ENCODE results near the gene ELAVL1. TPM values are rescaled to one million over a fixed set of nuclear protein-coding genes. Genes with fewer than 3 reads are reported as not detected.

ELAVL1 gene
- total and polyA plus RNA-seq, 8 donors, result 6.6 to 38.4 (median 26.2) TPM

- H3K36me3 ChIP-seq, result peaks cover 0 to 3% (median under 1%) of the 10 kb centered on the region in 3 donors
- peaks cover 3 to 14% (median 5%) of the 10 kb centered on the region in 3 donors for H3K4me1 ChIP-seq
- no peaks in the 10 kb centered on the region for H3K27me3 ChIP-seq
- H3K9me3 ChIP-seq, result no peaks in the 10 kb centered on the region
- WGBS, 2 donors, result 0 to 2% methylated on average over 33 of the region's 33 CpGs
- peak overlapping the region; percentile 96 to 99 (median 98) for H3K27ac ChIP-seq
- DNase-seq (no peak), ATAC-seq (peak in 3 of 4 donors; percentile 13 to 20 (median 19)), FAIRE-seq (no peak)
- peak overlapping the region; percentile 60 to 99 (median 86) for H3K4me3 ChIP-seq
- TF ChIP-seq, protein P1, sequence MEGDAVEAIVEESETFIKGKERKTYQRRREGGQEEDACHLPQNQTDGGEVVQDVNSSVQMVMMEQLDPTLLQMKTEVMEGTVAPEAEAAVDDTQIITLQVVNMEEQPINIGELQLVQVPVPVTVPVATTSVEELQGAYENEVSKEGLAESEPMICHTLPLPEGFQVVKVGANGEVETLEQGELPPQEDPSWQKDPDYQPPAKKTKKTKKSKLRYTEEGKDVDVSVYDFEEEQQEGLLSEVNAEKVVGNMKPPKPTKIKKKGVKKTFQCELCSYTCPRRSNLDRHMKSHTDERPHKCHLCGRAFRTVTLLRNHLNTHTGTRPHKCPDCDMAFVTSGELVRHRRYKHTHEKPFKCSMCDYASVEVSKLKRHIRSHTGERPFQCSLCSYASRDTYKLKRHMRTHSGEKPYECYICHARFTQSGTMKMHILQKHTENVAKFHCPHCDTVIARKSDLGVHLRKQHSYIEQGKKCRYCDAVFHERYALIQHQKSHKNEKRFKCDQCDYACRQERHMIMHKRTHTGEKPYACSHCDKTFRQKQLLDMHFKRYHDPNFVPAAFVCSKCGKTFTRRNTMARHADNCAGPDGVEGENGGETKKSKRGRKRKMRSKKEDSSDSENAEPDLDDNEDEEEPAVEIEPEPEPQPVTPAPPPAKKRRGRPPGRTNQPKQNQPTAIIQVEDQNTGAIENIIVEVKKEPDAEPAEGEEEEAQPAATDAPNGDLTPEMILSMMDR (IDR thresholded peaks at IDR 0.05), result no peak
- intact Hi-C loops (cut with DNase I), result no loop called here
Measured at GRCh38 chr19:7942981-7943443, 62.4 kb downstream of the ELAVL1 start.

GRCh38 chr19:7941895-7942596 is 63.4 kb downstream of the ELAVL1 start:
- TF ChIP-seq, protein P1 (IDR thresholded peaks at IDR 0.05), result no peak
- WGBS, 2 donors, result 86 to 88% methylated on average over 19 of the region's 19 CpGs
- H3K36me3 ChIP-seq, result peaks cover 2 to 13% (median 4%) of the 10 kb centered on the region in 3 donors
- H3K4me1 ChIP-seq, result peaks cover 3 to 14% (median 5%) of the 10 kb centered on the region in 3 donors
- intact Hi-C loops (cut with DNase I), result no loop called here
- no peak overlapping the region for H3K27ac ChIP-seq
- no peaks in the 10 kb centered on the region for H3K9me3 ChIP-seq
- H3K27me3 ChIP-seq, result no peaks in the 10 kb centered on the region
- FAIRE-seq (no peak), DNase-seq (peak in 2 of 6 donors; percentile 13 to 33), ATAC-seq (no peak)
- peak overlapping the region in 2 of 4 donors; percentile 91 to 99 for H3K4me3 ChIP-seq

DNA sequence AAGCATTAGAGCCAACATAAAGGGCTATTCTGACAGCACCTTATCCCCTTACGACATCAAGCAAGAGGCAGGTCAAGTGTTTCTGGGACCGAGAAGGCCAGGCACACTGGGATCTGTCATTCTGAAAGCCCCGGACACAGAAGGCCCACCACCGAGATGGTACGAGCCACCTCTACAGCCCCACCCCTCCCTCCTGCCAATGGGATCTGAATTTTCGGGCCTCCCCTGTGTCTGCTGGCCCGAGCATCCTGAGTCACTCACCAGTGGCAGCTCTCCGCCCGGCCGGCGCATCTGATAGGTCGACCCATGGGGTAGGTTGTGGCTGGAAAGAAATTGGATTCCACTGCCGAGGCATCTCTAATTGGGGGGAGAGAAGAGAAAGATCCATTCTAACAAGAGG is 64.6 kb downstream of the ELAVL1 start:
- no peak for ATAC-seq
- no peak overlapping the region for H3K4me3 ChIP-seq
- no peak overlapping the region for H3K27ac ChIP-seq
- FAIRE-seq, result no peak
- 90 to 94% methylated on average over 13 of the region's 13 CpGs for WGBS, 2 donors
- peak in 2 of 6 donors; percentile 24 to 54 for DNase-seq
- peaks cover 5 to 18% (median 7%) of the 10 kb centered on the region in 3 donors for H3K36me3 ChIP-seq
- TF ChIP-seq, protein P1 (IDR thresholded peaks at IDR 0.05), result no peak
- H3K27me3 ChIP-seq, result no peaks in the 10 kb centered on the region
- H3K4me1 ChIP-seq, result peaks cover 3 to 14% (median 5%) of the 10 kb centered on the region in 3 donors
- no peaks in the 10 kb centered on the region for H3K9me3 ChIP-seq
- intact Hi-C loops (cut with DNase I), result no loop called here

- no peaks in the 10 kb centered on the region for H3K9me3 ChIP-seq
- H3K4me1 ChIP-seq, result no peaks in the 10 kb centered on the region
- H3K36me3 ChIP-seq, result peaks cover 5 to 66% (median 43%) of the 10 kb centered on the region in 3 donors
- H3K4me3 ChIP-seq, result no peak overlapping the region
- WGBS, 2 donors, result 91% methylated on average over 21 of the region's 21 CpGs
- no peaks in the 10 kb centered on the region for H3K27me3 ChIP-seq
- no peak for FAIRE-seq
- peak in 1 of 4 donors; percentile 8 for ATAC-seq
- TF ChIP-seq, protein P1 (IDR thresholded peaks at IDR 0.05), result no peak
- H3K27ac ChIP-seq, result no peak overlapping the region
- DNase-seq, result peak in 2 of 6 donors; percentile 21 to 58
- intact Hi-C loops (cut with DNase I), result loop anchor here in 1 of 3 donors (5.0 kb wide), 1 partner anchor 202 kb away; the partner anchor contains the start of gene CLEC4G
Measured at GRCh38 chr19:7934766-7935165, 70.7 kb downstream of the ELAVL1 start.

Measured in pancreas (tissue), 10 donors.